ENCODE measurements around the gene BCCIP. TPM values are rescaled to one million over a fixed set of nuclear protein-coding genes. Genes with fewer than 3 reads are reported as not detected.
A peak's percentile ranks its signal among the peaks of the same experiment; 100 is the strongest.

BCCIP gene
- total and polyA plus RNA-seq, 4 donors: 37.5 to 70.1 (median 47.4) TPM

- peak; percentile 71 for TF ChIP-seq CTCF (IDR thresholded peaks at IDR 0.05; ENCODE audit: control extremely low read depth, extremely low read depth)
- peaks cover 3 to 12% (median 8%) of the 10 kb centered on the region in 4 donors for H3K36me3 ChIP-seq (ENCODE audit: control insufficient read depth in 4 of 4, insufficient read depth in 4 of 4, low read length in 4 of 4)
- peaks cover 0 to 20% (median 4%) of the 10 kb centered on the region in 5 donors for H3K4me1 ChIP-seq (ENCODE audit: control insufficient read depth in 5 of 5, insufficient read depth in 5 of 5, low read length in 5 of 5)
- 54 to 58% methylated on average over 7 of the region's 7 CpGs for WGBS, 2 donors
- no peaks in the 10 kb centered on the region for H3K9me3 ChIP-seq (ENCODE audit: control insufficient read depth in 4 of 4, insufficient read depth in 3 of 4, low read length in 3 of 4)
- DNase-seq (peak; percentile 31 to 75 (median 52)), ATAC-seq (ENCODE audit: insufficient read depth, low FRiP score) (no peak)
- H3K9ac ChIP-seq (ENCODE audit: insufficient read depth in 1 of 2, low read length in 2 of 2): no peak overlapping the region
- H3K4me3 ChIP-seq: no peak overlapping the region
- no peaks in the 10 kb centered on the region for H3K27me3 ChIP-seq (ENCODE audit: control insufficient read depth in 3 of 3, insufficient read depth in 3 of 3, low read length in 2 of 3)
- no peak overlapping the region for H3K27ac ChIP-seq (ENCODE audit: low read depth in 1 of 2, low read length in 1 of 2)
Observed at GRCh38 chr10:125868372-125868975, 45.1 kb downstream of the BCCIP start.

- Histone ChIP-seq H3K36me3 (ENCODE audit: control insufficient read depth in 4 of 4, insufficient read depth in 4 of 4, low read length in 4 of 4) (peaks cover 8 to 9% (median 9%) of the 10 kb centered on the region in 4 donors), H3K27me3 (ENCODE audit: control insufficient read depth in 3 of 3, insufficient read depth in 3 of 3, low read length in 2 of 3) (no peaks in the 10 kb centered on the region), H3K9me3 (ENCODE audit: control insufficient read depth in 4 of 4, insufficient read depth in 3 of 4, low read length in 3 of 4) (peaks cover 0 to 6% (median 3%) of the 10 kb centered on the region in 4 donors), H3K4me3 (no peak overlapping the region), H3K4me1 (ENCODE audit: control insufficient read depth in 5 of 5, insufficient read depth in 5 of 5, low read length in 5 of 5) (peaks cover 0 to 20% (median 4%) of the 10 kb centered on the region in 5 donors), H3K9ac (ENCODE audit: insufficient read depth in 1 of 2, low read length in 2 of 2) (no peak overlapping the region), H3K27ac (ENCODE audit: low read depth in 1 of 2, low read length in 1 of 2) (no peak overlapping the region)
- DNase-seq: peak; percentile 73 to 94 (median 93)
- ATAC-seq (ENCODE audit: insufficient read depth, low FRiP score): no peak
- no peak for TF ChIP-seq CTCF (IDR thresholded peaks at IDR 0.05; ENCODE audit: control extremely low read depth, extremely low read depth)
- WGBS, 2 donors: 79 to 80% methylated on average over 4 of the region's 4 CpGs
Observed at GRCh38 chr10:125871338-125871737, 48.0 kb downstream of the BCCIP start.

GRCh38 chr10:125878957-125879835 is 55.9 kb downstream of the BCCIP start:
- WGBS, 2 donors: 88 to 91% methylated on average over 11 of the region's 11 CpGs
- ATAC-seq (ENCODE audit: insufficient read depth, low FRiP score): no peak
- peaks cover 2 to 11% (median 7%) of the 10 kb centered on the region in 4 donors for H3K36me3 ChIP-seq (ENCODE audit: control insufficient read depth in 4 of 4, insufficient read depth in 4 of 4, low read length in 4 of 4)
- DNase-seq: no peak
- H3K27ac ChIP-seq (ENCODE audit: low read depth in 1 of 2, low read length in 1 of 2): no peak overlapping the region
- H3K27me3 ChIP-seq (ENCODE audit: control insufficient read depth in 3 of 3, insufficient read depth in 3 of 3, low read length in 2 of 3): no peaks in the 10 kb centered on the region
- H3K4me3 ChIP-seq: no peak overlapping the region
- peaks cover 0 to 10% (median 9%) of the 10 kb centered on the region in 5 donors for H3K4me1 ChIP-seq (ENCODE audit: control insufficient read depth in 5 of 5, insufficient read depth in 5 of 5, low read length in 5 of 5)
- H3K9ac ChIP-seq (ENCODE audit: insufficient read depth in 1 of 2, low read length in 2 of 2): no peak overlapping the region
- peaks cover 0 to 8% (median 4%) of the 10 kb centered on the region in 4 donors for H3K9me3 ChIP-seq (ENCODE audit: control insufficient read depth in 4 of 4, insufficient read depth in 3 of 4, low read length in 3 of 4)
- no peak for TF ChIP-seq CTCF (IDR thresholded peaks at IDR 0.05; ENCODE audit: control extremely low read depth, extremely low read depth)
